GM18951 (cell line): Measurements from ENCODE around the gene HIPK2.
"Not testable (repeated sequence)": the region's sequence is repeated elsewhere in the genome, so short reads cannot be mapped to it uniquely, and the experiment has no call there.

Source experiments
- POLR2A ChIP-seq: IDR thresholded peaks from 4 replicates; pipeline ENCODE4 v1.6.1; 2011; ENCODE audit warnings: mild to moderate bottlenecking; ENCODE audit not compliant: insufficient read length, insufficient read depth; ENCODE audit errors: extremely low read depth
- in situ Hi-C: fragments of 300-500 bp; cut with MboI; formaldehyde crosslinking; loops from one replicate; pipeline ENCODE4 v1.12.0; 2022; ENCODE audit warnings: low sequenced_read_pairs, mixed read lengths, inconsistent platforms; ENCODE audit not compliant: unreplicated experiment

Gene HIPK2

DNA sequence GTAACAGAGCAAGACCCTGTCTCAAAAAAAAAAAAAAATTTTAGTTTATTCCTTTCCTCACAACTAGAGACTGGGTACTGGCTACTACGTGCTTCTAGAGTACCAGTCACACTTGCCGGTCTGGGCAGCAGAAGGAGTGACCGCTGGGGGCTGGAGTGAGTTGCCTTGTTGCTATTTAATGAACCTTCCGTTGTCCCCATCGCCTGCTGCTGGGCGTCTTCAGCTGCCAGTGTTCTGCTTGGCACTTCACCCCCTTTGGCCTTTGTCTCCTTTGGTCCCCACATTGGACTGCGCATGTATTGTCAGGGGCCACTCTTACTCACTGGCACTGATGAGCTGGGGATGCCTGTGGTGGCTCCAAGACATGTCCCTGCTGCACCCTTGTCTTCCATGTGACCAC lies 143.7 kb downstream of the HIPK2 start:
- in situ Hi-C loops: no loop called here

DNA sequence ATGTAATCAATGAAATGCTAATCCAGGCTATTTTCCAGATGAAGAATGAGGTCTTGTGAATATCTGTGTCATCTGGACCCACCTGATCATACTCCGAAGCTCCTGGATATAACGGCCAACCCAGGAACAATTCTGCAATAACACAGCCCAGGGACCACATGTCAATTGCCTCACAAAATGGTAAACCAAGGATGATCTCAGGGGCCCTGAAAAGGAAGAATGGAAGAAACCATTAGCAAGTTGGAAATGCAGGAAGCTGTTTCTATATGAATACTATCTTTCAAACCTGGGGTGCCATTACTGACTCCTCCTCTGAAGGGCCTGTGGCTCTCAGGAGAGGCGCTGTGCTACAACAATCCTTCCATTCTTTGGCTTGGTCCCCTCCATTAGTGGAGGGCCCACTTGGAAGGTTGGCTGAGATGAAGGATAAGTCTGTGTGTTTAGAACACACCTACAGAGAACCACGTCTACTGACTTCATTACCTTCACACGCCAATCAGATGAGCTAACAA lies 146.2 kb downstream of the HIPK2 start:
- in situ Hi-C loops: no loop called here
- TF ChIP-seq POLR2A: no peak

More for the DNA sequence above, 143.7 kb downstream of the HIPK2 start:
- TF ChIP-seq POLR2A: no peak

DNA sequence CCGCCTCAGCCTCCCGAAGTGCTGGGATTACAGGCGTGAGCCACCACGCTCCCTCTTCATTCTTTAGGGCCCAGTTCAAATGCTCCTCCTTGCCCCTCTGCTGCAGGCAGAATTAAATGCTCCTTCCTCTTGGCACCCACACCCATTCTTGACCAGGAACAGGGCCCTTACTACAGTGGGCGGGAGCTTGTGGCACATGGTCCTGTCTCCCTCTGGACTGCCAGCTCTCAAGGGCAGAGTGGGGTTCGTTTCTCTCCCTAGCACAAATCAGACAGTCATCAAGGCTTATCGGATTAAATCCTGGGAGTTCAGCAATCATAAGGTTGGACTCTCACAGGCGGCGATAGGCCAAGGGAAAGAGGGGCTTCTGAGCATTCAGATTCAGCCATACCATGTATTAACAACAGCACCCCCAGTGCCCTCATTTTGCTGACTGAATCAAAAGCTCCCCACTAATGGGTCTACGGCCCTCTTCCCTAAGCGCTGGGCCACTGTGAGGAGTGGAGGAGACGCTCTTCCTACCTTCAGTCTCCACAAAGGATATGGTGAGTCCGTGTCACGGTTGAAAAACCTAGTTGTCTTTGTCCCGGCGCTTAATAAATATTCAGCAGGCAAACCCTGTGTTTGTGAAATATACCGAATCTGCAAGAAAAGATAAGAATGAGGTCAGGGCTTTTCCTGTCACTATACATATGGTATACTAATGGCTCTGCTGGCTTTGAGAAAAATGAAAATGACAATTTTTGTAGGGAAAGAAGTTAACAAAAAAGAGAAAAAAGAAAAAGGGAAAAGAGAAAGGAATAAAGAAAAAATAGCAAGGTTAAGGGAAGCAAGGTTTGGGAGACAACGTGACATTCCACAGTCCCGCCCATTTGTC lies 146.9 kb downstream of the HIPK2 start:
- no peak for TF ChIP-seq POLR2A
- in situ Hi-C loops: no loop called here

DNA sequence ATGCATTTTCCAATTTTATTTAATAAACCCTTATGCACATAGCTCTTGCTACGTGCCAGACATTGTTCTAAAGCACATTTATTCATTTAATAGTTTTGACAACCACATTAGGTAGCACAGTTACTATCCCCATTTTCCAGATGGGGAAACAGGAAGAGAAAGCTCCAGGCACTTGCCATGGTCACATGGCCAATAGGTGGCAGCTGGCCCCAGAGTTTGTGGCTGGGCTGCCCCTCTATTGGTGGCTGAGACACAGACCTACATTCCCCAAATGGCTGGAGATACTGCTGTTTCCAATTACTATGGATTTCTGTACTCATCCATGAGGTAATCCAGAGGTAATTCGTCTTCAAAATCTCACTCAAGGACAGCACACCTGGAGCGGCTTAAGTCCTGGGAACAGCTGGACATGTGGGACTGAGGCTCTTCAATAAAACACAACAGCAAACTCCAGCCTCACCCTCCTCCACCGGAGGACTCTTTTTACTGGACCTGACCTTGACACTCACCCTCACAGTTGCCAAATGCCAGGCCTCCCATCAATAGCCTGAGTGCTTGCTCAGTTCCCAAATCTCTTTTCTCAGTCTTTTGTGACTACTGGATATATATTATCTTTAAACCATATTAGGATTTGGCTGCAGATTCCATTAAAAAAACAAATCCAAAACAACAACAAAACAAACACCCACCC lies 148.3 kb downstream of the HIPK2 start:
- TF ChIP-seq POLR2A: no peak
- in situ Hi-C loops: no loop called here

DNA sequence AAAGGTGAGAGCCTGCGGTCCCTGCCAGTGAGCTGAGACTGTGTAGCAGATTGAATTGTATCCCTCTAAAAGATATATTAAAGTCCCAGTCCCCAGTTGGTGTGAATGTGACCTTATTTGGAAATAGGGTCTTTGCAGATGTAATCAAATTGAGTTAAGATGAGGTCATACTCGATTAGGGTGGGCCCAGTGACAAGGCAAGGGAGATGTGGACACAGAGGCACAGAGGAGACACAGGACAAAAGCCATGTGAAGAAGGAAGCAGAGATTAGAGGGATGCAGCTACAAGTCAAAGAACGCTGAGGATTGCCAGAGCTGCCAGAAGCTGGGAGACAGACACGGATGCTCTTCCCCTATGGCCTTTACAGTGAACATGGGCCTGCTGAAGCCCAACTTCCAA lies 150.0 kb downstream of the HIPK2 start:
- no peak for TF ChIP-seq POLR2A
- in situ Hi-C loops: no loop called here

DNA sequence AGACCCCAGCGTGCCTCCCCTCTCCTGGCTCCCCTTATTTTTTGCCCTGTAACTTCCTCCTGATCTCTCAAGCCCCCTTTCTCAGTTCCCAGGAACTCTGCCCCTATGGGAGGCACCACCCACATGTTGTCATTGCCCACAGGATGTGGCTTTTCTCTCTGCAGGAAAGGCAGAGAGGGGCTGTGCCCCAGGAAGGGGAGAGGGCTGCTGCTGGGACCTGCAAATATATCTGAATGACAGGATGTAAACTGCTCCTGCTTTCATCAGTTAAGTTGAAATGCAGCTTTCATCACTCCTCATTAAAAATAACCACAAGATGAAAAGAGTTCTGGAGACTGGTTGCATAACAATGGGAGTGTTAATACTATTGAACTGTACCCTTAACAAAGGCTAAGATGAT lies 151.0 kb downstream of the HIPK2 start:
- in situ Hi-C loops: no loop called here
- TF ChIP-seq POLR2A: no peak

DNA sequence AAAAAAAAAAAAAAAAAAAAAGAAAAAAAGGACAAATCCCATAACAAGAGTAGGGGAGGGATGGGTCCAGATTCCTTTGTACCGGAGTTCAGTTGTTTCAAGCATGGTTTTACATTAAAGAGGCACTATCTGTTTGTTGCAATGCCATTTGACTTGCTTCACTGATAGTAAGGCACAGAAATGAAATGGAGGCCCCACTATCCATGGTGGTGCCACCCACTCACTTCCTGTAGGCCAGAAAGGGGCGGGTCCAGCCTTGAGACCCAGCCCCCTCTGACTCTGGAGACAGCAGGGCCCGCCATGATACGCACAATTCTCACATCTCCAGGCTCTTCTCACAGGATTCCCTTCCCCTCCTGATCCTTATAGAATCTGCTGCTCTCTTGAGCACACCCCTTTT lies 154.3 kb downstream of the HIPK2 start:
- TF ChIP-seq POLR2A: no peak
- in situ Hi-C loops: no loop called here

DNA sequence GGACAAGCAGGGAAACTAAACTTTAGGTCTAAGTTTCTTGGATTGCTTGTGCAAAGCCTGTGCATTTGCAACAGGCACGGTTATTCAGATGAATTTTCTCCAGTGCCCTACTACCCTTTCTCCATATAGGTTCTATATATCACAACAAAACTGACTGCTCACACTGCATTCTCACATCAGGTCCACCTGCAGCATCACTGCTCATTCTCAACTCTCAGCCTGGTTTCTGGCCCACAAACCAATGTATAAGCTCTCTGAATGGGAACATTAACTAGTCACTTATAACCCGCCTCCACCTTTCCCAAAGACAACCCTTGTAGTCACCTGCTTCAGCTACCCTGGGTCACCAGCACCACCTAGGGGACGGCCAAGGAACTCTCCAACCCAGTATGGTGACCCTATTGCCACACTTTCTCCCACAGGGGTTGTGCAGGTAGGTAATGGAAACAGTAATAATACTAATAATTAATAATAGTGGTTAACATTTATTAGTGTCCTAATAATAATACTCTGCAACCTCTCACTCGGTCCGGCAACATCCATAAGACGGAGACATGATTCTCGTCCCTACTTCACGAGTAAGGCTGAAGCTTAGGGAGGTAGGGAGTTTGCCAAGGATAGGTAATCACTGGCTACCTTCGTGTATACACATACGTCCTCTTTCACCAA lies 157.0 kb downstream of the HIPK2 start:
- in situ Hi-C loops: no loop called here
- no peak for TF ChIP-seq POLR2A

DNA sequence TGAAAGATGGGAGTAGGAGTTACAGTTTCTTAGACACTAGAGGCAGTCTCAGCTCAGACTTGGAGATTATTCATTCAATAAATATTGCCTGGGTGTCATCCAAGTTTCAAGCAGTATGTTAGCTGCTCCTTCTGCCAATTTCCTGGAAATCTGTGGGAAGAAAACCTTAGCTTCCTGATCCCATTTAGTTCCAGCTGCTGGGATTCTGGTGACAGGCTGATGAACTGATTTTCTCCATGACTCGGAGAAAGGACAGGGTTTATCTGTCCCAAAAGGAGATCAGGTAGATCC lies 158.5 kb downstream of the HIPK2 start:
- in situ Hi-C loops: no loop called here
- TF ChIP-seq POLR2A: no peak

DNA sequence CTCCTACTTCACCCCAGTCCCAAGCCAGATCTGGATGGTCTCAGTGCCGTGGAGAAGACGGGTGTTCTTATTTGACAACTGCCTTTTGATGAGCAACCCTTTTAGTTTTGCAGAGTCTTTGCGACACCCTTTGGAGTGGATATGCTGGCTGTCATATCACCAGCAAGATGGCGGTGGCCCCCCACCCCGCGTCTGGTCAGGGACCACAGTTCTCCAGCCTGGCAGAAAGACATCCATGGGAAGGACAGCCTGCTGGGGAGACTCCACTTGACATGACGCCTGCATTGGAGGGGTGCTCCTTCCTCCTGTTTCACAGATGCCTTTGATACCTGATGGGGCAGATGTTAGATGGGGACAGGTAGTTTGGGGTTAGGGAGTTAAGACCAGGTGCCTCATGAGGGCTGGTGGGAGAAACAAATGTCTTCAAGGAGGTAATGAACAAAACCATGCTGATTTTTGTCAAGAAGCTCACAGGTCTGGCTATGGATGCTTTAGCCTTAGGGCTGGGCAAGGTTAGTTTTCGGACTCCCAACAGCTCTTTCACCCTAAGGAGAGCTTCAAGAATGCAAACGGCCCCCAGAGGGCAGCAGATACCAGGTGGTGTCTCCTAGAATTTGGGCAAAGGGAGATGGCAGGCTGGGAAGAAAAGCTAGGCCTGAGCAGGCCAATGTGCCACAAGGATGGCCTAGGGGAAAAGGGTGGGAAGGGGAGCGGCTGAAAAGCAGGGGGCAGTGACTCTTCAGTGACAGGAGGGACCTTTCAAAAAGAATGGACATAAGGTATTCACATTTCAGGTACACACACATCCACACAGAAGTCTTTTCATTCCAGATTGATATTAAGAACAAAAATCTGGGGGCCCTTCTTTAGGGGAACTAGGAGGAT lies 159.1 kb downstream of the HIPK2 start:
- in situ Hi-C loops: no loop called here
- TF ChIP-seq POLR2A: no peak

DNA sequence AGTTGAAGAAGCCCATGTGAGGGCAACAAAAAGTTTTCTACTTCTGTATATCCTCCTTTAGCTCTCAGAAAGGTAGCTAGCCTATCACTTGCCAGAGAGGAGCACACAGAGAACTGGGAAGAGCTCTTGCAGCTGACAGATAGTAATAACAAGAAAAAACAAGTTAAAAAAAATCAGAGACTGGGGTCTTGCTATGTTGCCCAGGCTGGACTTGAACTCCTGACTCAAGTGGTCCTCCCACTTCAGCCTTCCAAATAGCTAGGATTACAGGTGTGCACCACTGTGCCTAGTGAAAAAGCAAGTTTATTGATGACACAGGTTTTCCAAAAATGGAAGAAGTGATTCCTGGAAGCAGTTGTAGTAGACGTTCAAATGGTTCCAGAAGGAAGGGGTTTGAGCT lies 160.7 kb downstream of the HIPK2 start:
- in situ Hi-C loops: no loop called here
- no peak for TF ChIP-seq POLR2A

DNA sequence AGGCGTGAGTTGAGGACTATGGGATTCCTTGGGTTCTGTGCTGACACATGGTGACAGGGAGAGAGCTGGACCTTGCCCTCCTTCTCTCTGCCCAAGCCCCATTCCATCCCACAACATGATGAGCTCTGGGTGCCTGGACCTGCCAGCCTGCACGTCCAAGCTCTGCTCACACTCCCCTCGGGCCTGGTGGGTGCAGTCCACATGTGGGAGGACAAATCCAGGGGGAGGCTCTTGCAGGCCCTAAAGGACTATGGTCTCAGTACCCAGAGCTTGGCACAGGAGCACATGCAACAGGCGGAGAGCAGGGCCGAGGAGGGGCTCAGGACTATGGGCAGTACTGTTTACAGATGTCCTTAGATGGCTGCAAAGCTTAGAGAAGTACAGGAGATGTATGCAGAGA lies 162.9 kb downstream of the HIPK2 start:
- in situ Hi-C loops: no loop called here
- TF ChIP-seq POLR2A: no peak

DNA sequence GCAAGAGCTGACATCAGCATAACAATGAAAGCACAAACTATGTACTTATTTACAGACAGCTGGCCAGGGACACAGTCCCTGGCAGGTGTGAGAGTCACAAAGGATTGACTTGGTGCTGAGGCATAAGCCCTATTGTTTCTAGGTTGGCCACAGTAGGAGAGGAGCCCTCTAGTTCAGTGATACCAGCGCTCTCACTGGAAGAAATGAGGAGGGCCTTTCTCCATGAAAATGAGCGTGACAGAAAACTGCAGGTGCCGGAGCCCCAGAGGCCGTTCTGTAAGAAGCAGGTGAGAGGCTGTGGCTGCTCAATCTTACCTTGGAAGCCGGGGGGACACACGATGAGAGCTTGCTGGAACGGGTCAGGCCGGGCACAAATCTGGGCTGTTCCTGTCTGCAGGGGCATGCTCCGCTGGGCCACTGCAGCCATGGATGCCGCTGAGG lies 163.8 kb downstream of the HIPK2 start:
- in situ Hi-C loops: no loop called here
- TF ChIP-seq POLR2A: no peak

DNA sequence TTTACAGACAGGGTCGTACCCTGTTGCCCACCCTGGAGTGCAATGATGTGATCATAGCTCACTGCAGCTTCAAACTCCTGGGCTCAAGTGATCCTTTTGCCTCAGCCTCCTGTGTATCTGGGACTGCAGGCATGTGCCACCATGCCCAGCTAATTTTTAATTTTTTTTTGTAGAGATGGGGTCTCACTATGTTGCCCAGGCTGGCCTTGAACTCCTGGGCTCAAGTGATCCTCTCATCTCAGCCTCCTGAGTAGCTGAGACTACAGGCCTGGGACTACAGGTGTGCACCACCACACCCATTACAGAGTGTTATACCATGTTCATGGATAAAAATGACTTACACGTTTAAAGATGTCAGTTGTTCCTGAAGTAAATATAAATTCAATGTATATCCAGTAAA lies 166.2 kb downstream of the HIPK2 start:
- in situ Hi-C loops: not testable (repeated sequence)
